Keratinocyte (primary cell): ENCODE results near the gene CUEDC1. TPM values are rescaled to one million over a fixed set of nuclear protein-coding genes. Genes with fewer than 3 reads are reported as not detected.

Experiments
- DNase-seq: peaks from one replicate; pipeline ENCODE4 v3.0.0-alpha.2; 2011; ENCODE audit warnings: low read depth, missing footprints, low spot score
- FAIRE-seq: peaks from 2 replicates; lab custom pipeline; 2011; peaks lifted over from hg19 to GRCh38; lab: Jason Lieb, UNC
- H2AFZ ChIP-seq: 2 replicates; pipeline ENCODE4 v1.6.0; 2012; ENCODE audit warnings: low read length, control low read depth, inconsistent platforms; ENCODE audit not compliant: control insufficient read depth
- H3K27ac ChIP-seq: 2 replicates; pipeline ENCODE4 v1.5.1; 2011; ENCODE audit warnings: low read length; ENCODE audit not compliant: control insufficient read depth, insufficient read depth
- H3K27me3 ChIP-seq: 3 replicates; pipeline ENCODE4 v1.6.0; 2011; ENCODE audit warnings: low read length; ENCODE audit not compliant: control insufficient read depth, insufficient read depth; ENCODE audit errors: extremely low read depth
- H3K36me3 ChIP-seq, 2 experiments: 2 replicates in 1 of 2; 3 replicates in 1 of 2; pipeline ENCODE4 v1.5.1; 2011; ENCODE audit warnings: low read length in 2 of 2, mild to moderate bottlenecking in 1 of 2; ENCODE audit not compliant: control insufficient read depth in 2 of 2, insufficient read depth in 2 of 2; ENCODE audit errors: extremely low read depth in 1 of 2
- H3K4me1 ChIP-seq: 3 replicates; pipeline ENCODE4 v1.5.1; 2011; ENCODE audit warnings: low read length; ENCODE audit not compliant: control insufficient read depth, insufficient read depth; ENCODE audit errors: extremely low read depth
- H3K4me2 ChIP-seq: 3 replicates; pipeline ENCODE4 v1.6.0; 2011; ENCODE audit warnings: low read depth, low read length; ENCODE audit not compliant: control insufficient read depth, insufficient read depth; ENCODE audit errors: extremely low read depth
- H3K4me3 ChIP-seq, 3 experiments: fragments of 200-600 bp in 1 of 3; sonication (generic) in 1 of 3; 2 replicates in 2 of 3; 3 replicates in 1 of 3; pipeline ENCODE4 v1.5.1; 2011 to 2016; ENCODE audit warnings: low read length in 3 of 3, mild to moderate bottlenecking in 3 of 3, control low read depth in 2 of 3, inconsistent platforms in 1 of 3, low read depth in 1 of 3, mixed read lengths in 1 of 3, mixed run types in 1 of 3, moderate library complexity in 1 of 3; ENCODE audit not compliant: control insufficient read depth in 2 of 3, insufficient read depth in 2 of 3; ENCODE audit errors: extremely low read depth in 1 of 3
- H3K79me2 ChIP-seq: 2 replicates; pipeline ENCODE4 v1.6.0; 2012; ENCODE audit warnings: low read length; ENCODE audit not compliant: control insufficient read depth, insufficient read depth
- H3K9ac ChIP-seq: 3 replicates; pipeline ENCODE4 v1.6.0; 2011; ENCODE audit warnings: low read length; ENCODE audit not compliant: control insufficient read depth, insufficient read depth; ENCODE audit errors: extremely low read depth
- H3K9me1 ChIP-seq: 3 replicates; pipeline ENCODE4 v1.6.0; 2011; ENCODE audit warnings: low read length; ENCODE audit not compliant: control insufficient read depth, insufficient read depth; ENCODE audit errors: extremely low read depth
- H3K9me3 ChIP-seq: 2 replicates; pipeline ENCODE4 v1.5.1; 2012; ENCODE audit warnings: low read depth, low read length; ENCODE audit not compliant: control insufficient read depth
- H4K20me1 ChIP-seq: 3 replicates; pipeline ENCODE4 v1.6.0; 2011; ENCODE audit warnings: low read length; ENCODE audit not compliant: control insufficient read depth, insufficient read depth; ENCODE audit errors: extremely low read depth
- CTCF ChIP-seq, 3 experiments: IDR thresholded peaks in 1 of 3; conservative IDR thresholded peaks in 1 of 3; optimal IDR thresholded peaks in 1 of 3; 2 replicates in 2 of 3; 3 replicates in 1 of 3; pipeline versions ENCODE3 to v1.5.1; 2011; ENCODE audit warnings: low read length in 3 of 3, mild to moderate bottlenecking in 3 of 3, moderate library complexity in 2 of 3, control low read depth in 1 of 3, inconsistent platforms in 1 of 3; ENCODE audit not compliant: insufficient read depth in 2 of 3; ENCODE audit errors: extremely low read depth in 1 of 3
- EZH2 ChIP-seq: IDR thresholded peaks from one replicate; pipeline ENCODE4 v1.6.1; 2012; ENCODE audit warnings: inconsistent platforms, mild to moderate bottlenecking, low read length, moderate library complexity
- dilution Hi-C: fragments of 300-500 bp; cut with MboI; formaldehyde crosslinking; loops from one replicate; pipeline ENCODE4 v1.7.0; 2020; ENCODE audit warnings: low sequenced_read_pairs; ENCODE audit not compliant: extremely low pct_ligation_motif_present
- polyA plus RNA-seq, 5 experiments: library from polyadenylated mRNA; depleted of rRNA in 3 of 5; stranded (reverse) in 3 of 5; stranded (forward) in 1 of 5; unstranded in 1 of 5; fragments of >200 nt; gene quantifications; 1 replicate in 1 of 5; 2 replicates in 3 of 5; 3 replicates in 1 of 5; pipeline versions ENCODE4 v1.2.1 to v1.2.3, GENCODE V29; 2011 to 2012; ENCODE audit warnings: missing spikeins in 2 of 5, low read depth in 1 of 5, low replicate concordance in 1 of 5

The CUEDC1 gene
- polyA plus RNA-seq, 1 donor (not counting 4 experiments of a cell fraction or from before 2014, with no cell fraction given) = 12.9 TPM

DNA sequence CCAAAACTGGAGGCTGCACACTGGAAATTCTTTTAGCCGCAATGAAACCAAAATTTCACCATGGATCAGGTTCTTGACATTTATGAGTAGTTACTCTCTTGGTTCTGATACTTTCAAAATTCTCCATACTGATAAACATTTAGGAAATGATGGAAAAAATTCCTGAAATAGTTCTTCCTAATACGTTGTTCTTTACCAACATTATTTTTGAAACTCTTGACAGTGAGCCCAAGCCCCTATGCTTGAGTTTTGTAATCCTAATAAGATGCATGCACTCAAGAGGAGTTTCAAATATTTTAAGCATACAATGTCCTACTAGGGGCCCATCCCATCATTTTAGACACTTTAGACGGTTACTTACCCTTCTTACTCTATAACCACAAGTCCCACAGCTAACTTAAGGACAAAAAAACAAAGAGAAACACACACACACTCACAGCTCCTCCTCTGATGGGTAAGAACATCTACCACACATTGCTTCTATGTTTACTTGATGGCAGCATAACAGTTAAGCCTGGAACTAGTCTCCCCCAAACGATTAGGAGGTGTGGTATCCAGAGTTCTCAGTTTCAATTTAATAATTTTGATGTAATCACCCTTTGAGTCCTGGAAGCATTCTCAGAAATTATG, 29.2 kb upstream of the CUEDC1 start:
- no peaks in the 10 kb centered on the region for H3K9me3 ChIP-seq
- no peaks in the 10 kb centered on the region for H3K27me3 ChIP-seq
- FAIRE-seq = no peak
- no peak overlapping the region for H2AFZ ChIP-seq
- H3K4me3 ChIP-seq = no peak overlapping the region
- H3K79me2 ChIP-seq = peaks cover 60% of the 10 kb centered on the region
- no peak overlapping the region for H3K4me2 ChIP-seq
- no peak for DNase-seq
- H3K27ac ChIP-seq = no peak overlapping the region
- dilution Hi-C loops = no loop called here
- H3K4me1 ChIP-seq = peaks cover 27% of the 10 kb centered on the region
- peaks cover 2% of the 10 kb centered on the region for H3K9me1 ChIP-seq
- H3K36me3 ChIP-seq = peaks cover 13 to 21% of the 10 kb centered on the region in 2 experiments
- peaks cover 2% of the 10 kb centered on the region for H4K20me1 ChIP-seq
- no peak overlapping the region for H3K9ac ChIP-seq
- no peak for TF ChIP-seq EZH2
- no peak for TF ChIP-seq CTCF (optimal IDR thresholded peaks at IDR 0.05 in 1 of 3, IDR thresholded peaks at IDR 0.05 in 1 of 3, conservative IDR thresholded peaks at IDR 0.05 in 1 of 3; ENCODE audit: extremely low read depth in 1 of 3, insufficient read depth in 2 of 3, low read length in 3 of 3)

DNA sequence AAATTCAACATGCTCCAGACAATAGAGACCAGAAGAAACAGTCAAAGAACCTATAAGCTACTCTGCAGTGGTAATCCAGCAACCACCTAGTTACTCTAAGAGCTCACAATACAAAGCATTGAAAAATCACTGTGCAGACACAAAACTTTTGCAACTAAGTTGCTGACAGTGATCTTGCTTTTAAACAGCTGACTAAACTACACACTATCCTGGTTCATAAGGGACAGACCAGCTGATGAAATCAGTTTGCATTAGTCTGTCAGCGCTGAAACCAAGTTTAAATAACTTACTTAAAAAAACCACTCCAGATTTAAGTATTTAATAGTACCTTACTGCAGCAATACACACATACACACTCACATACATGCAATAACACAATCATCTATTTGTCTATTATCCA, 28.2 kb upstream of the CUEDC1 start:
- FAIRE-seq (no peak), DNase-seq (no peak)
- Histone ChIP-seq H3K9ac (no peak overlapping the region), H4K20me1 (peaks cover 2% of the 10 kb centered on the region), H3K4me3 (no peak overlapping the region), H3K9me3 (no peaks in the 10 kb centered on the region), H3K4me1 (peaks cover 21% of the 10 kb centered on the region), H3K79me2 (peaks cover 60% of the 10 kb centered on the region), H3K4me2 (no peak overlapping the region), H3K36me3 (peaks cover 14 to 29% of the 10 kb centered on the region in 2 experiments), H2AFZ (no peak overlapping the region), H3K9me1 (peaks cover 2% of the 10 kb centered on the region), H3K27me3 (no peaks in the 10 kb centered on the region), H3K27ac (no peak overlapping the region)
- TF ChIP-seq EZH2 = no peak
- TF ChIP-seq CTCF (optimal IDR thresholded peaks at IDR 0.05 in 1 of 3, IDR thresholded peaks at IDR 0.05 in 1 of 3, conservative IDR thresholded peaks at IDR 0.05 in 1 of 3; ENCODE audit: extremely low read depth in 1 of 3, insufficient read depth in 2 of 3, low read length in 3 of 3) = no peak
- dilution Hi-C loops = no loop called here
